ENCODE measurements around the gene FZD1.

The FZD1 gene

GRCh38 chr7:91242097-91242844 lies 22.0 kb upstream of the FZD1 start:
- H3K79me1 ChIP-seq (ENCODE audit: low read length) = no peaks in the 10 kb centered on the region
- no CpG with 5 or more reads among the region's 8 CpGs for WGBS (ENCODE audit: extremely low coverage, insufficient coverage, low lambda C conversion rate)
- H3K18ac ChIP-seq (ENCODE audit: low read length) = no peak overlapping the region
- no peak overlapping the region for H3K4ac ChIP-seq (ENCODE audit: low read depth, low read length)
- DNase-seq = no peak
- H3K4me2 ChIP-seq (ENCODE audit: low read length) = no peak overlapping the region
- no peaks in the 10 kb centered on the region for H3K4me1 ChIP-seq (ENCODE audit: control insufficient read depth, low read depth, low read length)
- no peak overlapping the region for H3K27ac ChIP-seq (ENCODE audit: low read depth, low read length)
- H3K4me3 ChIP-seq (ENCODE audit: low read length) = no peak overlapping the region
- no peaks in the 10 kb centered on the region for H3K79me2 ChIP-seq (ENCODE audit: control insufficient read depth, insufficient read depth, low read length)
- no peak overlapping the region for H3K23ac ChIP-seq (ENCODE audit: low read length)
- H4K8ac ChIP-seq (ENCODE audit: low read depth, low read length) = no peak overlapping the region
- no peak overlapping the region for H3K9ac ChIP-seq (ENCODE audit: low read length)
- H2BK120ac ChIP-seq (ENCODE audit: low read depth, low read length) = no peak overlapping the region
- H2AK5ac ChIP-seq (ENCODE audit: low read length) = no peak overlapping the region
- H4K5ac ChIP-seq (ENCODE audit: low read length) = no peak overlapping the region
- no peak overlapping the region for H2BK5ac ChIP-seq (ENCODE audit: low read length)
- H3K56ac ChIP-seq (ENCODE audit: low read length) = no peak overlapping the region
- H3K27me3 ChIP-seq (ENCODE audit: insufficient read depth, low read length, poor library complexity) = no peaks in the 10 kb centered on the region
- H3K36me3 ChIP-seq (ENCODE audit: control insufficient read depth, insufficient read depth, low read length) = no peaks in the 10 kb centered on the region
- H2BK15ac ChIP-seq (replicated peaks; ENCODE audit: low read depth) = no peak overlapping the region

GRCh38 chr7:91243591-91244301 lies 20.5 kb upstream of the FZD1 start:
- H2BK15ac ChIP-seq (replicated peaks; ENCODE audit: low read depth) = no peak overlapping the region
- no peak overlapping the region for H3K27ac ChIP-seq (ENCODE audit: low read depth, low read length)
- H3K4me2 ChIP-seq (ENCODE audit: low read length) = no peak overlapping the region
- no peak overlapping the region for H4K5ac ChIP-seq (ENCODE audit: low read length)
- H3K56ac ChIP-seq (ENCODE audit: low read length) = no peak overlapping the region
- no peak overlapping the region for H3K23ac ChIP-seq (ENCODE audit: low read length)
- H3K4me1 ChIP-seq (ENCODE audit: control insufficient read depth, low read depth, low read length) = peaks cover 3% of the 10 kb centered on the region
- no peak overlapping the region for H3K4me3 ChIP-seq (ENCODE audit: low read length)
- H3K79me1 ChIP-seq (ENCODE audit: low read length) = no peaks in the 10 kb centered on the region
- no peak overlapping the region for H2AK5ac ChIP-seq (ENCODE audit: low read length)
- WGBS (ENCODE audit: extremely low coverage, insufficient coverage, low lambda C conversion rate) = no CpG with 5 or more reads among the region's 6 CpGs
- DNase-seq = no peak
- no peak overlapping the region for H4K8ac ChIP-seq (ENCODE audit: low read depth, low read length)
- H3K36me3 ChIP-seq (ENCODE audit: control insufficient read depth, insufficient read depth, low read length) = no peaks in the 10 kb centered on the region
- no peaks in the 10 kb centered on the region for H3K27me3 ChIP-seq (ENCODE audit: insufficient read depth, low read length, poor library complexity)
- H3K79me2 ChIP-seq (ENCODE audit: control insufficient read depth, insufficient read depth, low read length) = no peaks in the 10 kb centered on the region
- H2BK120ac ChIP-seq (ENCODE audit: low read depth, low read length) = no peak overlapping the region
- H3K9ac ChIP-seq (ENCODE audit: low read length) = no peak overlapping the region
- no peak overlapping the region for H2BK5ac ChIP-seq (ENCODE audit: low read length)
- H3K4ac ChIP-seq (ENCODE audit: low read depth, low read length) = no peak overlapping the region
- H3K18ac ChIP-seq (ENCODE audit: low read length) = no peak overlapping the region

- H3K79me1 ChIP-seq (ENCODE audit: low read length) = no peaks in the 10 kb centered on the region
- no peak overlapping the region for H3K4me3 ChIP-seq (ENCODE audit: low read length)
- no peak overlapping the region for H3K56ac ChIP-seq (ENCODE audit: low read length)
- peak; percentile 74 for DNase-seq
- H3K4ac ChIP-seq (ENCODE audit: low read depth, low read length) = no peak overlapping the region
- H2BK15ac ChIP-seq (replicated peaks; ENCODE audit: low read depth) = no peak overlapping the region
- H3K27ac ChIP-seq (ENCODE audit: low read depth, low read length) = no peak overlapping the region
- H2AK5ac ChIP-seq (ENCODE audit: low read length) = no peak overlapping the region
- H3K9ac ChIP-seq (ENCODE audit: low read length) = no peak overlapping the region
- no peak overlapping the region for H4K8ac ChIP-seq (ENCODE audit: low read depth, low read length)
- no peak overlapping the region for H3K4me2 ChIP-seq (ENCODE audit: low read length)
- H3K27me3 ChIP-seq (ENCODE audit: insufficient read depth, low read length, poor library complexity) = no peaks in the 10 kb centered on the region
- no peak overlapping the region for H4K5ac ChIP-seq (ENCODE audit: low read length)
- no peak overlapping the region for H3K23ac ChIP-seq (ENCODE audit: low read length)
- no peak overlapping the region for H2BK120ac ChIP-seq (ENCODE audit: low read depth, low read length)
- no peaks in the 10 kb centered on the region for H3K36me3 ChIP-seq (ENCODE audit: control insufficient read depth, insufficient read depth, low read length)
- no peak overlapping the region for H3K18ac ChIP-seq (ENCODE audit: low read length)
- H3K4me1 ChIP-seq (ENCODE audit: control insufficient read depth, low read depth, low read length) = peaks cover 3% of the 10 kb centered on the region
- H2BK5ac ChIP-seq (ENCODE audit: low read length) = no peak overlapping the region
- H3K79me2 ChIP-seq (ENCODE audit: control insufficient read depth, insufficient read depth, low read length) = no peaks in the 10 kb centered on the region
Measured at GRCh38 chr7:91247500-91247899, 16.7 kb upstream of the FZD1 start.

- Histone ChIP-seq H2AK5ac (ENCODE audit: low read length) (no peak overlapping the region), H3K27ac (ENCODE audit: low read depth, low read length) (no peak overlapping the region), H3K4me3 (ENCODE audit: low read length) (no peak overlapping the region), H3K4me1 (ENCODE audit: control insufficient read depth, low read depth, low read length) (peaks cover 3% of the 10 kb centered on the region), H3K23ac (ENCODE audit: low read length) (no peak overlapping the region), H4K8ac (ENCODE audit: low read depth, low read length) (no peak overlapping the region), H3K36me3 (ENCODE audit: control insufficient read depth, insufficient read depth, low read length) (no peaks in the 10 kb centered on the region), H2BK5ac (ENCODE audit: low read length) (no peak overlapping the region), H3K9ac (ENCODE audit: low read length) (no peak overlapping the region), H3K79me2 (ENCODE audit: control insufficient read depth, insufficient read depth, low read length) (no peaks in the 10 kb centered on the region), H2BK120ac (ENCODE audit: low read depth, low read length) (no peak overlapping the region), H3K27me3 (ENCODE audit: insufficient read depth, low read length, poor library complexity) (no peaks in the 10 kb centered on the region), H3K56ac (ENCODE audit: low read length) (no peak overlapping the region), H3K4me2 (ENCODE audit: low read length) (no peak overlapping the region), H3K18ac (ENCODE audit: low read length) (no peak overlapping the region), H2BK15ac (replicated peaks; ENCODE audit: low read depth) (no peak overlapping the region), H4K5ac (ENCODE audit: low read length) (no peak overlapping the region), H3K79me1 (ENCODE audit: low read length) (no peaks in the 10 kb centered on the region), H3K4ac (ENCODE audit: low read depth, low read length) (no peak overlapping the region)
- DNase-seq = peak; percentile 55
- WGBS (ENCODE audit: extremely low coverage, insufficient coverage, low lambda C conversion rate) = no CpG with 5 or more reads among the region's 2 CpGs
Measured at GRCh38 chr7:91248996-91249395, 15.2 kb upstream of the FZD1 start.

GRCh38 chr7:91249506-91250233 lies 14.6 kb upstream of the FZD1 start:
- no CpG with 5 or more reads among the region's 4 CpGs for WGBS (ENCODE audit: extremely low coverage, insufficient coverage, low lambda C conversion rate)

More at GRCh38 chr7:91249506-91250233, 14.6 kb upstream of the FZD1 start:
- no peaks in the 10 kb centered on the region for H3K36me3 ChIP-seq (ENCODE audit: control insufficient read depth, insufficient read depth, low read length)
- H4K5ac ChIP-seq (ENCODE audit: low read length) = no peak overlapping the region
- no peak overlapping the region for H3K23ac ChIP-seq (ENCODE audit: low read length)
- no peaks in the 10 kb centered on the region for H3K27me3 ChIP-seq (ENCODE audit: insufficient read depth, low read length, poor library complexity)
- no peak overlapping the region for H4K8ac ChIP-seq (ENCODE audit: low read depth, low read length)
- H3K4ac ChIP-seq (ENCODE audit: low read depth, low read length) = no peak overlapping the region
- no peak overlapping the region for H2BK5ac ChIP-seq (ENCODE audit: low read length)
- peak; percentile 57 for DNase-seq
- no peaks in the 10 kb centered on the region for H3K79me1 ChIP-seq (ENCODE audit: low read length)
- H3K4me1 ChIP-seq (ENCODE audit: control insufficient read depth, low read depth, low read length) = peaks cover 3% of the 10 kb centered on the region
- H3K27ac ChIP-seq (ENCODE audit: low read depth, low read length) = no peak overlapping the region
- no peak overlapping the region for H3K56ac ChIP-seq (ENCODE audit: low read length)
- no peak overlapping the region for H3K4me3 ChIP-seq (ENCODE audit: low read length)
- no peak overlapping the region for H2AK5ac ChIP-seq (ENCODE audit: low read length)
- H3K79me2 ChIP-seq (ENCODE audit: control insufficient read depth, insufficient read depth, low read length) = no peaks in the 10 kb centered on the region
- no peak overlapping the region for H2BK120ac ChIP-seq (ENCODE audit: low read depth, low read length)
- H2BK15ac ChIP-seq (replicated peaks; ENCODE audit: low read depth) = no peak overlapping the region
- H3K4me2 ChIP-seq (ENCODE audit: low read length) = no peak overlapping the region
- no peak overlapping the region for H3K18ac ChIP-seq (ENCODE audit: low read length)
- no peak overlapping the region for H3K9ac ChIP-seq (ENCODE audit: low read length)
